LNCAP (cell line): ENCODE measurements around the gene LEF1.

Source experiments
- CTCF ChIP-seq: fragments of 450-650 bp; IDR thresholded peaks from 2 replicates; pipeline ENCODE4 v1.5.1; 2017; ENCODE audit warnings: mild to moderate bottlenecking

LEF1 gene

GRCh38 chr4:108072300-108072699 lies 96.4 kb downstream of the LEF1 start:
- TF ChIP-seq CTCF = no peak

GRCh38 chr4:108070775-108071174 lies 98.0 kb downstream of the LEF1 start:
- no peak for TF ChIP-seq CTCF

GRCh38 chr4:108068442-108068841 lies 100.3 kb downstream of the LEF1 start:
- TF ChIP-seq CTCF = no peak

- TF ChIP-seq CTCF = no peak
Measured at GRCh38 chr4:108060686-108061321, 107.9 kb downstream of the LEF1 start.

GRCh38 chr4:108060164-108060563 lies 108.6 kb downstream of the LEF1 start:
- TF ChIP-seq CTCF = peak; percentile 38; the same call in 1 of the 2 replicates

- TF ChIP-seq CTCF = no peak
Measured at GRCh38 chr4:108058685-108059440, 109.9 kb downstream of the LEF1 start.

GRCh38 chr4:108056418-108056817 lies 112.3 kb downstream of the LEF1 start:
- TF ChIP-seq CTCF = no peak
